ENCODE results near the gene GFOD1.
A peak's percentile ranks its signal among the peaks of the same experiment; 100 is the strongest.

GFOD1 gene

GRCh38 chr6:13485923-13486562, 1.4 kb downstream of the GFOD1 start:
- peak; percentile 26 for DNase-seq

GRCh38 chr6:13485303-13485702, 2.1 kb downstream of the GFOD1 start:
- no peak for DNase-seq

- no peak for DNase-seq
Measured at GRCh38 chr6:13484827-13485226, 2.6 kb downstream of the GFOD1 start.

GRCh38 chr6:13484138-13484708, 3.2 kb downstream of the GFOD1 start:
- DNase-seq, result no peak

GRCh38 chr6:13480631-13481501, 6.5 kb downstream of the GFOD1 start:
- DNase-seq, result no peak

- no peak for DNase-seq
Measured at GRCh38 chr6:13479971-13480434, 7.4 kb downstream of the GFOD1 start.

GRCh38 chr6:13479206-13479800, 8.1 kb downstream of the GFOD1 start:
- DNase-seq, result no peak

- DNase-seq, result no peak
Measured at GRCh38 chr6:13478525-13478966, 8.9 kb downstream of the GFOD1 start.

- no peak for DNase-seq
Measured at GRCh38 chr6:13474787-13475186, 12.6 kb downstream of the GFOD1 start.

- no peak for DNase-seq
Measured at GRCh38 chr6:13474360-13474759, 13.0 kb downstream of the GFOD1 start.

- no peak for DNase-seq
Measured at GRCh38 chr6:13473768-13474165, 13.6 kb downstream of the GFOD1 start.

- DNase-seq, result no peak
Measured at GRCh38 chr6:13472976-13473767, 14.2 kb downstream of the GFOD1 start.

GRCh38 chr6:13472099-13472498, 15.3 kb downstream of the GFOD1 start:
- no peak for DNase-seq

GRCh38 chr6:13471184-13471583, 16.2 kb downstream of the GFOD1 start:
- DNase-seq, result no peak

- peak; percentile 16 for DNase-seq
Measured at GRCh38 chr6:13470238-13471140, 16.9 kb downstream of the GFOD1 start.

- DNase-seq, result no peak
Measured at GRCh38 chr6:13469693-13470092, 17.7 kb downstream of the GFOD1 start.

- no peak for DNase-seq
Measured at GRCh38 chr6:13468839-13469238, 18.6 kb downstream of the GFOD1 start.

- no peak for DNase-seq
Measured at GRCh38 chr6:13467216-13467600, 20.2 kb downstream of the GFOD1 start.

GRCh38 chr6:13466304-13467215, 20.8 kb downstream of the GFOD1 start:
- no peak for DNase-seq

GRCh38 chr6:13465734-13466133, 21.7 kb downstream of the GFOD1 start:
- no peak for DNase-seq
